Measurements from ENCODE around the gene MAPT.

- TF ChIP-seq CTCF (IDR thresholded peaks at IDR 0.05): peak; percentile 79 to 95 (median 86)
- TF ChIP-seq POLR2AphosphoS5 (IDR thresholded peaks at IDR 0.05): no peak
- no peak for TF ChIP-seq POLR2A (IDR thresholded peaks at IDR 0.05; ENCODE audit: low read depth)
- no peak for TF ChIP-seq EP300 (IDR thresholded peaks at IDR 0.05)
Measured at GRCh38 chr17:45852535-45853297, 41.6 kb upstream of the MAPT start.
